Measurements from ENCODE around the gene NRXN2.

The NRXN2 gene

GRCh38 chr11:64582885-64583284 is 140.1 kb downstream of the NRXN2 start:
- Histone ChIP-seq H3K4me3 (ENCODE audit: low read length in 2 of 2) (no peak overlapping the region), H3K9me3 (ENCODE audit: control insufficient read depth in 2 of 2, low read length in 2 of 2) (peaks cover 0 to 4% of the 10 kb centered on the region in 2 donors), H3K27ac (ENCODE audit: low read length) (no peak overlapping the region), H3K27me3 (ENCODE audit: control insufficient read depth in 1 of 2, insufficient read depth in 2 of 2, low read length in 2 of 2) (no peaks in the 10 kb centered on the region), H3K9ac (ENCODE audit: low read length in 2 of 2) (no peak overlapping the region), H3K36me3 (ENCODE audit: control insufficient read depth in 2 of 2, insufficient read depth in 2 of 2, low read length in 2 of 2) (no peaks in the 10 kb centered on the region), H3K4me1 (ENCODE audit: control insufficient read depth, insufficient read depth, low read length) (no peaks in the 10 kb centered on the region)

- H3K9ac ChIP-seq (ENCODE audit: low read length in 2 of 2): no peak overlapping the region
- no peaks in the 10 kb centered on the region for H3K9me3 ChIP-seq (ENCODE audit: control insufficient read depth in 2 of 2, low read length in 2 of 2)
- no peaks in the 10 kb centered on the region for H3K4me1 ChIP-seq (ENCODE audit: control insufficient read depth, insufficient read depth, low read length)
- H3K36me3 ChIP-seq (ENCODE audit: control insufficient read depth in 2 of 2, insufficient read depth in 2 of 2, low read length in 2 of 2): no peaks in the 10 kb centered on the region
- no peaks in the 10 kb centered on the region for H3K27me3 ChIP-seq (ENCODE audit: control insufficient read depth in 1 of 2, insufficient read depth in 2 of 2, low read length in 2 of 2)
- no peak overlapping the region for H3K4me3 ChIP-seq (ENCODE audit: low read length in 2 of 2)
- H3K27ac ChIP-seq (ENCODE audit: low read length): no peak overlapping the region
Measured at GRCh38 chr11:64581057-64581523, 141.9 kb downstream of the NRXN2 start.

DNA sequence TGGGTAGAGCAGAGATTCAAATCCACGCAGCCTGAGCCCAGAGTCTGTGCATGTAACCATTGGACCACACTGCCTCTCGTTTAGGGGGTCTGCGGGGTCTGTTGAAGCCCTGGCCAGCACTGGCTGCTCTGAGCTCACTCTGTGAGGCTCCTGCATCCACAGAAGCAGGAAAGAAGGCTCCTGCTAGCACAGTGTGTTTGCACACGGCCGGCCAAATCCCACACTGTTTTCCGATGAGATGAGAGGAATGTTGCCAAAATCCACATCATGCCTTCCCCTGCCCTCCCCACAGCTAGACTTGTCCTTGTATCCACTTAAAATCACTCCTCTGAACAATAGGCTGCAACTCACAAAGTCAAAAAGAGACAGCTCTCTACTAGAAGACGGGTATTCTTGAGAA is 142.6 kb downstream of the NRXN2 start:
- Histone ChIP-seq H3K27ac (ENCODE audit: low read length) (no peak overlapping the region), H3K36me3 (ENCODE audit: control insufficient read depth in 2 of 2, insufficient read depth in 2 of 2, low read length in 2 of 2) (no peaks in the 10 kb centered on the region), H3K9ac (ENCODE audit: low read length in 2 of 2) (no peak overlapping the region), H3K27me3 (ENCODE audit: control insufficient read depth in 1 of 2, insufficient read depth in 2 of 2, low read length in 2 of 2) (no peaks in the 10 kb centered on the region), H3K9me3 (ENCODE audit: control insufficient read depth in 2 of 2, low read length in 2 of 2) (no peaks in the 10 kb centered on the region), H3K4me1 (ENCODE audit: control insufficient read depth, insufficient read depth, low read length) (no peaks in the 10 kb centered on the region), H3K4me3 (ENCODE audit: low read length in 2 of 2) (no peak overlapping the region)

DNA sequence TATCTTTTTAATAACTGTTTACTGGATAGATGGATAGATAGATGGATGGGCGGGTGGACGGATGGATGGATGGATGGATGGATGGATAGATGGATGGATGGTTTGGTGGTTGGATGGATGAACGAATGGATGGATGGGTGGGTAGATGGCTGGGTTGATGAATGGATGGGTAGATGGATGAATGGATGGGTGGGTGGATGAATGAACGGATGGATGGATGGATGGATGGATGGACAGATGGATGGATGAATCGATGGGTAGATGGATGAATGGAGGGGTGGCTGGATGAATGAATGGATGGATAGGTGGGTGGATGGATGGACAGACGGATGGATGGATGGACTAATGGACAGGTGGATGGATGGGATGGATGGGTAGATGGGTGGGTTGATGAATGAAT is 145.8 kb downstream of the NRXN2 start:
- H3K27ac ChIP-seq (ENCODE audit: low read length): no peak overlapping the region
- H3K4me3 ChIP-seq (ENCODE audit: low read length in 2 of 2): no peak overlapping the region
- no peaks in the 10 kb centered on the region for H3K27me3 ChIP-seq (ENCODE audit: control insufficient read depth in 1 of 2, insufficient read depth in 2 of 2, low read length in 2 of 2)
- no peaks in the 10 kb centered on the region for H3K36me3 ChIP-seq (ENCODE audit: control insufficient read depth in 2 of 2, insufficient read depth in 2 of 2, low read length in 2 of 2)
- H3K9me3 ChIP-seq (ENCODE audit: control insufficient read depth in 2 of 2, low read length in 2 of 2): no peaks in the 10 kb centered on the region
- no peaks in the 10 kb centered on the region for H3K4me1 ChIP-seq (ENCODE audit: control insufficient read depth, insufficient read depth, low read length)
- H3K9ac ChIP-seq (ENCODE audit: low read length in 2 of 2): no peak overlapping the region

GRCh38 chr11:64572143-64572542 is 150.9 kb downstream of the NRXN2 start:
- Histone ChIP-seq H3K9me3 (ENCODE audit: control insufficient read depth in 2 of 2, low read length in 2 of 2) (no peaks in the 10 kb centered on the region), H3K27ac (ENCODE audit: low read length) (no peak overlapping the region), H3K36me3 (ENCODE audit: control insufficient read depth in 2 of 2, insufficient read depth in 2 of 2, low read length in 2 of 2) (no peaks in the 10 kb centered on the region), H3K27me3 (ENCODE audit: control insufficient read depth in 1 of 2, insufficient read depth in 2 of 2, low read length in 2 of 2) (no peaks in the 10 kb centered on the region), H3K4me1 (ENCODE audit: control insufficient read depth, insufficient read depth, low read length) (no peaks in the 10 kb centered on the region), H3K9ac (ENCODE audit: low read length in 2 of 2) (no peak overlapping the region), H3K4me3 (ENCODE audit: low read length in 2 of 2) (no peak overlapping the region)

DNA sequence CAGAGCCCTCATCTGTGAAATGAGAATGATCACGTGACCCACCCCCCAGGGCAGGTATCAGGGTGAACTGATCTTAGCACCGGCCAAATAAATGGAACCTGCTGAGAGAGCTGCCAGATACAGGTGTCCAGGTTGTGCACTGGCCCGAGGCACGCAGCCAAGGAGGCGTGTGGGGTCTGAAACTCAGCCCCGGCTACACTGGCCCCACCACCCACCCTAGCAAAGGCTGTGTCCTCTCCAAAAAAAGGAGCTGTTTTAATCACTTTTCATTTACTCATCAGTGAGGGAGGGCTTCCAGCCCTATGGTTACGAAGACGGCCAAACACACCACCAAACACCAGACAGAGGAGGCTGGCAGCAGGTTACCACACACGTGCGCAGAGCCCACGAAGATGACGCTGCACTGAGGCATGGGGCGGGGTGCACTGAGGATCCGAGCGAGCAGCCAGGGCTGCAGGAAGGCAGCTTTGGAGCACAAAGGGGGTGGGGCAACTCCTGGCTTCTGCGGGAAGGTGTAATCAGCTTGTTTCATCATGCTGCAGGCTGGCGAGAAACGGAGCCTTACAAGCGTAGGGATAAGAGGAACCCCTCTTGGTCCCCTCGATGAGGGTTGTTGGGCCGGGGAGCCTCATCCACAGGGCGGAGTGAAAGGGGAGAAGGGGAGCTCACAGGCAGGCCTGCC is 151.4 kb downstream of the NRXN2 start:
- H3K27me3 ChIP-seq (ENCODE audit: control insufficient read depth in 1 of 2, insufficient read depth in 2 of 2, low read length in 2 of 2): no peaks in the 10 kb centered on the region
- H3K4me3 ChIP-seq (ENCODE audit: low read length in 2 of 2): no peak overlapping the region
- H3K9ac ChIP-seq (ENCODE audit: low read length in 2 of 2): no peak overlapping the region
- no peak overlapping the region for H3K27ac ChIP-seq (ENCODE audit: low read length)
- H3K9me3 ChIP-seq (ENCODE audit: control insufficient read depth in 2 of 2, low read length in 2 of 2): no peaks in the 10 kb centered on the region
- no peaks in the 10 kb centered on the region for H3K36me3 ChIP-seq (ENCODE audit: control insufficient read depth in 2 of 2, insufficient read depth in 2 of 2, low read length in 2 of 2)
- H3K4me1 ChIP-seq (ENCODE audit: control insufficient read depth, insufficient read depth, low read length): peaks cover 3% of the 10 kb centered on the region

- no peak overlapping the region for H3K4me3 ChIP-seq (ENCODE audit: low read length in 2 of 2)
Measured at GRCh38 chr11:64571050-64571409, 152.0 kb downstream of the NRXN2 start.

GRCh38 chr11:64570341-64570740 is 152.7 kb downstream of the NRXN2 start:
- Histone ChIP-seq H3K9me3 (ENCODE audit: control insufficient read depth in 2 of 2, low read length in 2 of 2) (no peaks in the 10 kb centered on the region), H3K27ac (ENCODE audit: low read length) (no peak overlapping the region), H3K36me3 (ENCODE audit: control insufficient read depth in 2 of 2, insufficient read depth in 2 of 2, low read length in 2 of 2) (no peaks in the 10 kb centered on the region), H3K4me3 (ENCODE audit: low read length in 2 of 2) (no peak overlapping the region), H3K9ac (ENCODE audit: low read length in 2 of 2) (no peak overlapping the region), H3K27me3 (ENCODE audit: control insufficient read depth in 1 of 2, insufficient read depth in 2 of 2, low read length in 2 of 2) (no peaks in the 10 kb centered on the region), H3K4me1 (ENCODE audit: control insufficient read depth, insufficient read depth, low read length) (peaks cover 3% of the 10 kb centered on the region)

More at GRCh38 chr11:64571050-64571409, 152.0 kb downstream of the NRXN2 start:
- no peaks in the 10 kb centered on the region for H3K9me3 ChIP-seq (ENCODE audit: control insufficient read depth in 2 of 2, low read length in 2 of 2)
- no peaks in the 10 kb centered on the region for H3K27me3 ChIP-seq (ENCODE audit: control insufficient read depth in 1 of 2, insufficient read depth in 2 of 2, low read length in 2 of 2)
- no peak overlapping the region for H3K9ac ChIP-seq (ENCODE audit: low read length in 2 of 2)
- H3K36me3 ChIP-seq (ENCODE audit: control insufficient read depth in 2 of 2, insufficient read depth in 2 of 2, low read length in 2 of 2): no peaks in the 10 kb centered on the region
- peaks cover 3% of the 10 kb centered on the region for H3K4me1 ChIP-seq (ENCODE audit: control insufficient read depth, insufficient read depth, low read length)
- no peak overlapping the region for H3K27ac ChIP-seq (ENCODE audit: low read length)

- Histone ChIP-seq H3K4me1 (ENCODE audit: control insufficient read depth, insufficient read depth, low read length) (peaks cover 3% of the 10 kb centered on the region), H3K27ac (ENCODE audit: low read length) (no peak overlapping the region), H3K9me3 (ENCODE audit: control insufficient read depth in 2 of 2, low read length in 2 of 2) (no peaks in the 10 kb centered on the region), H3K9ac (ENCODE audit: low read length in 2 of 2) (no peak overlapping the region), H3K27me3 (ENCODE audit: control insufficient read depth in 1 of 2, insufficient read depth in 2 of 2, low read length in 2 of 2) (no peaks in the 10 kb centered on the region), H3K36me3 (ENCODE audit: control insufficient read depth in 2 of 2, insufficient read depth in 2 of 2, low read length in 2 of 2) (no peaks in the 10 kb centered on the region), H3K4me3 (ENCODE audit: low read length in 2 of 2) (no peak overlapping the region)
Measured at GRCh38 chr11:64569300-64569970, 153.6 kb downstream of the NRXN2 start.

DNA sequence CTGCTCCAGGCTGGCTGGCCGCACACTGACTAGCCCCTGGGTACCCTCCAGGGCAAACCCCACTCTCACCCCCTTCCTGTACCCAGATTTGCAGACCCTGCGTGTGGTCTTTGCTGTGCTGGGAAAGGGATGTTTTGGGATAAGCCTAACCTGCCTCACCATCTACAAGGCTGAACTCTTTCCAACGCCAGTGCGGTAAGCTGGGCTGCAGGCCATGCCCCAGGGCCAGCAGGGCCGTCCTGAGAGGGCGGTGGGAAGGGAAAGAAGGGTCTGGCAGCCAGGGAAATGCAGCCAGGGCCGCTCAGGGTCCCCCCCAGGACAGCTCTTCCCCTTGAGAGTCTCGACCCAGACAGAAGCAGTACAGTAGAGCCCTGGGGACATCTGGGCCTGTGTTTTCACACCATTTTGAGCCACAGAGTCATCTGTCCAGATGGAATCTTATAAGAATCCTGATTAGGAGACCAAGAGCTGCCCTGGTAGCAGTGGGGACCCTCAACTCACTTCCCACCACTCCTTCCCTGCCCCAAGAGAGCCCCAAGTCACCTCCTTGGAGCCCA is 154.3 kb downstream of the NRXN2 start:
- Histone ChIP-seq H3K27ac (ENCODE audit: low read length) (no peak overlapping the region), H3K36me3 (ENCODE audit: control insufficient read depth in 2 of 2, insufficient read depth in 2 of 2, low read length in 2 of 2) (no peaks in the 10 kb centered on the region), H3K27me3 (ENCODE audit: control insufficient read depth in 1 of 2, insufficient read depth in 2 of 2, low read length in 2 of 2) (no peaks in the 10 kb centered on the region), H3K4me1 (ENCODE audit: control insufficient read depth, insufficient read depth, low read length) (peaks cover 3% of the 10 kb centered on the region), H3K9ac (ENCODE audit: low read length in 2 of 2) (no peak overlapping the region), H3K9me3 (ENCODE audit: control insufficient read depth in 2 of 2, low read length in 2 of 2) (no peaks in the 10 kb centered on the region), H3K4me3 (ENCODE audit: low read length in 2 of 2) (no peak overlapping the region)

GRCh38 chr11:64568041-64568571 is 154.9 kb downstream of the NRXN2 start:
- Histone ChIP-seq H3K9ac (ENCODE audit: low read length in 2 of 2) (no peak overlapping the region), H3K27ac (ENCODE audit: low read length) (no peak overlapping the region), H3K27me3 (ENCODE audit: control insufficient read depth in 1 of 2, insufficient read depth in 2 of 2, low read length in 2 of 2) (no peaks in the 10 kb centered on the region), H3K36me3 (ENCODE audit: control insufficient read depth in 2 of 2, insufficient read depth in 2 of 2, low read length in 2 of 2) (no peaks in the 10 kb centered on the region), H3K4me1 (ENCODE audit: control insufficient read depth, insufficient read depth, low read length) (peaks cover 3% of the 10 kb centered on the region), H3K9me3 (ENCODE audit: control insufficient read depth in 2 of 2, low read length in 2 of 2) (no peaks in the 10 kb centered on the region), H3K4me3 (ENCODE audit: low read length in 2 of 2) (no peak overlapping the region)

Measured in stomach smooth muscle (tissue), 2 donors.